Omental fat pad (tissue), 4 donors: ENCODE measurements around the gene CREB5. TPM values are rescaled to one million over a fixed set of nuclear protein-coding genes. Genes with fewer than 3 reads are reported as not detected.

ENCODE experiments used
- ATAC-seq: fragments of 150-250 bp; one replicate; pipeline ENCODE4 v1.9.1; 2016; ENCODE audit warnings: mild to moderate bottlenecking, moderate library complexity; ENCODE audit not compliant: low FRiP score
- DNase-seq: peaks from one replicate; pipeline ENCODE4 v3.0.0-alpha.2; 2019; ENCODE audit warnings: low spot score
- total RNA-seq, 4 donors: library from RNA; depleted of rRNA; stranded (reverse); fragments of >200 nt; gene quantifications; one replicate each; pipeline ENCODE4 v1.1.0, GENCODE V29; 2016
- TF ChIP-seq, protein P1 (sequence below), 3 donors: fragments of 450-650 bp; IDR thresholded peaks; one replicate each; pipeline ENCODE4 v1.5.1; 2016 to 2017; ENCODE audit warnings: antibody characterized with exemption in 3 of 3, mild to moderate bottlenecking in 3 of 3, moderate library complexity in 2 of 3

The CREB5 gene
- total RNA-seq, 4 donors from 2014 or later: 27.9 to 87.0 (median 42.9) TPM

DNA sequence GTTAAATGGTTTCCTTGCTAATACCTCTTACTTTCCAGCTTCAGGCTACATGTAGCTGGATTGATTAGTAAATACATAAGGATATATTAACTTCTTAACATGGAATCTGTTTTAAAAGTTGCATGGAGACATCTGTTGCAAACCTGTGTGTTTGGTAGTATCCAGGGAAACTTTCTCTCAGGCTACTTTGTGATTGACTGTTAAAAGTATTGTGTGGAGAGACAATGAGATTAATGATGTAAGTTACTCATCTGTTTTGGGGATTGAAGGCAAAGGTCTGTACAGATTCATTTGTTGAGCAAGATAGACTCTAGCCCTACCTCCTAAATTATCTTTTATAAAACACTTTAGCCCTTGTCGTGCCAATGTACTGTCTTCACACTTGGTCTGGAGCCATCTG, 6.6 kb downstream of the CREB5 start:
- ATAC-seq: no peak
- DNase-seq: no peak
- TF ChIP-seq, protein P1, sequence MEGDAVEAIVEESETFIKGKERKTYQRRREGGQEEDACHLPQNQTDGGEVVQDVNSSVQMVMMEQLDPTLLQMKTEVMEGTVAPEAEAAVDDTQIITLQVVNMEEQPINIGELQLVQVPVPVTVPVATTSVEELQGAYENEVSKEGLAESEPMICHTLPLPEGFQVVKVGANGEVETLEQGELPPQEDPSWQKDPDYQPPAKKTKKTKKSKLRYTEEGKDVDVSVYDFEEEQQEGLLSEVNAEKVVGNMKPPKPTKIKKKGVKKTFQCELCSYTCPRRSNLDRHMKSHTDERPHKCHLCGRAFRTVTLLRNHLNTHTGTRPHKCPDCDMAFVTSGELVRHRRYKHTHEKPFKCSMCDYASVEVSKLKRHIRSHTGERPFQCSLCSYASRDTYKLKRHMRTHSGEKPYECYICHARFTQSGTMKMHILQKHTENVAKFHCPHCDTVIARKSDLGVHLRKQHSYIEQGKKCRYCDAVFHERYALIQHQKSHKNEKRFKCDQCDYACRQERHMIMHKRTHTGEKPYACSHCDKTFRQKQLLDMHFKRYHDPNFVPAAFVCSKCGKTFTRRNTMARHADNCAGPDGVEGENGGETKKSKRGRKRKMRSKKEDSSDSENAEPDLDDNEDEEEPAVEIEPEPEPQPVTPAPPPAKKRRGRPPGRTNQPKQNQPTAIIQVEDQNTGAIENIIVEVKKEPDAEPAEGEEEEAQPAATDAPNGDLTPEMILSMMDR (IDR thresholded peaks at IDR 0.05): no peak

GRCh38 chr7:28419716-28420115, 7.4 kb downstream of the CREB5 start:
- DNase-seq (no peak), ATAC-seq (peak; percentile 89)
- TF ChIP-seq, protein P1 (IDR thresholded peaks at IDR 0.05): no peak

- TF ChIP-seq, protein P1 (IDR thresholded peaks at IDR 0.05): no peak
- ATAC-seq (no peak), DNase-seq (no peak)
These were observed 10.8 kb downstream of the CREB5 start for GRCh38 chr7:28423112-28423511.

- no peak for ATAC-seq
These were observed 11.7 kb downstream of the CREB5 start for GRCh38 chr7:28423918-28424514.

DNA sequence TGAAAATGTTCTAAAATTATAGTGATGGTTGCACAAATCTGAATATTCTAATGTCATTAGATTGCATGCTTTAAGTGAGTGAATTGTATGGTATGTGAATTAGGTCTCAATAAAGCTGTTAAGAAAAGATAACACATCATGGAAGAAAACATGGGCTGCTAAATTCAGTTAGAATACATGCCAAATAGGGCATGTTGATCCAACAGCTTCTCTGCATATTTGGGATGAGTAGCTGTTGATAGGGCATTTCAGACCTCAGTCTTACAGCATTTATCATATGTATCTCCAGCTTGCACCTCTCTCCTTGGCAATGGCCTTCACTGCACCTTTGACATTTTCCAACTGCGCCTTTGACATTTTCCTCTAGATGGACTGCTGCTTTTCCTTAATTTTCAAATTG, 13.2 kb downstream of the CREB5 start:
- TF ChIP-seq, protein P1 (IDR thresholded peaks at IDR 0.05): no peak
- no peak for DNase-seq
- ATAC-seq: no peak

More at GRCh38 chr7:28423918-28424514, 11.7 kb downstream of the CREB5 start:
- TF ChIP-seq, protein P1 (IDR thresholded peaks at IDR 0.05): no peak
- DNase-seq: no peak

DNA sequence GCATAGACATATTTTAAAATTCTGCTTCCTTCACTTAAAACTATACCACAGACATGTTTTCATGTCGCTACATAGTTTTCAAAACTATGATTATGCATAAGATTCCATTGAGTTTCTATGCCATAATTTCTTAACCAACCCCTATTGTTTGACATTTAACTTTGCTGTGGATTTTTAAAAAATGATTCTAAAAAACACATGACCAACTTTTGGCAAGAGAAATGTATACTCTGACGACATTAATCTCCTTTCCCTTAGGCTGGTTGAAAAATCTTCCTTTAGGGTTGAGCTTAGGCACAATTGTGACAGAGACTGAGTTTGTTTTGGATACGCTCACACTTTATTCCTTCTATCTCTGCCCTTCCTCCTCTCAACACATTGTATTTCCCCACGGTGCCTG, 14.9 kb downstream of the CREB5 start:
- TF ChIP-seq, protein P1 (IDR thresholded peaks at IDR 0.05): no peak
- ATAC-seq: no peak
- no peak for DNase-seq

GRCh38 chr7:28430616-28431015, 18.3 kb downstream of the CREB5 start:
- DNase-seq (no peak), ATAC-seq (no peak)
- TF ChIP-seq, protein P1 (IDR thresholded peaks at IDR 0.05): no peak
